Glutamatergic neuron (in vitro differentiated cells): Measurements from ENCODE around the gene SCN4A. TPM values are rescaled to one million over a fixed set of nuclear protein-coding genes. Genes with fewer than 3 reads are reported as not detected.

ENCODE experiments used
- DNase-seq: peaks from one replicate; pipeline ENCODE4 v3.0.0; 2022
- H3K27ac Mint-ChIP-seq: one replicate; pipeline ENCODE4 v1.8.0; 2020; ENCODE audit warnings: mild to moderate bottlenecking, mixed read lengths, inconsistent platforms; ENCODE audit not compliant: unreplicated experiment
- H3K27me3 Mint-ChIP-seq: one replicate; pipeline ENCODE4 v1.8.0; 2020; ENCODE audit warnings: mild to moderate bottlenecking, moderate library complexity, mixed read lengths, inconsistent platforms; ENCODE audit not compliant: unreplicated experiment
- H3K36me3 Mint-ChIP-seq: one replicate; pipeline ENCODE4 v1.8.0; 2020; ENCODE audit warnings: mild to moderate bottlenecking, mixed read lengths, inconsistent platforms; ENCODE audit not compliant: unreplicated experiment
- H3K4me1 Mint-ChIP-seq: one replicate; pipeline ENCODE4 v1.8.0; 2020; ENCODE audit warnings: mild to moderate bottlenecking, low read depth, mixed read lengths, inconsistent platforms; ENCODE audit not compliant: unreplicated experiment
- H3K4me3 Mint-ChIP-seq: one replicate; pipeline ENCODE4 v1.8.0; 2020; ENCODE audit warnings: mild to moderate bottlenecking, mixed read lengths, inconsistent platforms; ENCODE audit not compliant: unreplicated experiment
- H3K9me3 Mint-ChIP-seq: one replicate; pipeline ENCODE4 v1.8.0; 2020; ENCODE audit warnings: mild to moderate bottlenecking, moderate library complexity, mixed read lengths, inconsistent platforms; ENCODE audit not compliant: unreplicated experiment
- CTCF ChIP-seq: fragments of 200-600 bp; sonication (generic); IDR thresholded peaks from one replicate; pipeline ENCODE4 v1.5.0; 2021; ENCODE audit not compliant: partially characterized antibody, unreplicated experiment
- total RNA-seq: library from RNA; stranded (reverse); fragmentation: NEBNext Ultra II Directional; extraction: Animal tissue kit (Norgen Biotek cat#: 25700); gene quantifications from one replicate; pipeline ENCODE4 v1.2.1, GENCODE V29; 2021; ENCODE audit not compliant: unreplicated experiment

SCN4A gene
- total RNA-seq, 1 donor from 2014 or later = 7.9 TPM

GRCh38 chr17:63948521-63948920 is 24.2 kb downstream of the SCN4A start:
- H3K27ac Mint-ChIP-seq = no peak overlapping the region
- H3K27me3 Mint-ChIP-seq = peaks cover 8% of the 10 kb centered on the region
- H3K36me3 Mint-ChIP-seq = no peaks in the 10 kb centered on the region
- peaks cover 3% of the 10 kb centered on the region for H3K9me3 Mint-ChIP-seq
- H3K4me3 Mint-ChIP-seq = no peak overlapping the region
- DNase-seq = no peak
- peaks cover 3% of the 10 kb centered on the region for H3K4me1 Mint-ChIP-seq
- no peak for TF ChIP-seq CTCF

GRCh38 chr17:63947711-63948330 is 24.9 kb downstream of the SCN4A start:
- H3K36me3 Mint-ChIP-seq = no peaks in the 10 kb centered on the region
- H3K27me3 Mint-ChIP-seq = peaks cover 8% of the 10 kb centered on the region
- no peak overlapping the region for H3K4me3 Mint-ChIP-seq
- no peak for DNase-seq
- H3K4me1 Mint-ChIP-seq = peaks cover 3% of the 10 kb centered on the region
- TF ChIP-seq CTCF = no peak
- H3K9me3 Mint-ChIP-seq = peaks cover 5% of the 10 kb centered on the region
- H3K27ac Mint-ChIP-seq = no peak overlapping the region

GRCh38 chr17:63946440-63947363 is 26.0 kb downstream of the SCN4A start:
- H3K27me3 Mint-ChIP-seq = peaks cover 8% of the 10 kb centered on the region
- peak; percentile 70 for DNase-seq

GRCh38 chr17:63945784-63946439 is 26.8 kb downstream of the SCN4A start:
- TF ChIP-seq CTCF = no peak
- Mint-ChIP-seq H3K36me3 (no peaks in the 10 kb centered on the region), H3K4me1 (peaks cover 3% of the 10 kb centered on the region), H3K4me3 (no peak overlapping the region), H3K27me3 (peaks cover 8% of the 10 kb centered on the region), H3K9me3 (peaks cover 5% of the 10 kb centered on the region), H3K27ac (no peak overlapping the region)
- no peak for DNase-seq

More at GRCh38 chr17:63946440-63947363, 26.0 kb downstream of the SCN4A start:
- Mint-ChIP-seq H3K36me3 (no peaks in the 10 kb centered on the region), H3K4me3 (no peak overlapping the region), H3K27ac (no peak overlapping the region), H3K4me1 (peaks cover 3% of the 10 kb centered on the region), H3K9me3 (peaks cover 5% of the 10 kb centered on the region)
- peak; percentile 88 for TF ChIP-seq CTCF
